PC-9 (cell line): ENCODE results near the gene TMEM163. TPM values are rescaled to one million over a fixed set of nuclear protein-coding genes. Genes with fewer than 3 reads are reported as not detected.

Source experiments
- BruUV-seq: library from RNA; stranded (reverse); fragments of 400-500 nt; replicated peaks from 2 replicates; lab custom pipeline; 2021; lab: Mats Ljungman, UMichigan
- CTCF ChIA-PET: fragments of 300-600 bp; sonication (Branson Sonifier 250); formaldehyde crosslinking; loops from one replicate; lab custom pipeline; 2022; ENCODE audit warnings: antibody characterized with exemption; lab: Charles Lee
- POLR2A ChIA-PET: fragments of 300-600 bp; sonication (Branson Sonifier 250); formaldehyde crosslinking; loops from one replicate; lab custom pipeline; 2022; ENCODE audit warnings: antibody characterized with exemption; ENCODE audit not compliant: unreplicated experiment; lab: Charles Lee
- DNase-seq, 2 experiments: peaks; one replicate each; pipeline versions ENCODE4 v3.0.0 to v3.0.0-alpha.2; 2015 to 2022; ENCODE audit warnings: mixed read lengths in 1 of 2
- H2AFZ ChIP-seq: fragments of 200-600 bp; sonication (generic); 2 replicates; pipeline ENCODE4 v1.8.1; 2017; ENCODE audit warnings: antibody characterized with exemption
- H3F3A ChIP-seq: fragments of 200-600 bp; sonication (generic); 2 replicates; pipeline ENCODE4 v1.8.1; 2017; ENCODE audit warnings: antibody characterized with exemption, mild to moderate bottlenecking, low read depth; ENCODE audit not compliant: insufficient read depth
- H3K27ac ChIP-seq: fragments of 200-600 bp; sonication (generic); 2 replicates; pipeline ENCODE4 v1.6.1; 2016; ENCODE audit warnings: mixed run types
- H3K27me3 ChIP-seq: fragments of 200-600 bp; sonication (generic); 2 replicates; pipeline ENCODE4 v1.6.1; 2016; ENCODE audit warnings: low read depth, mixed run types; ENCODE audit not compliant: insufficient read depth
- H3K36me3 ChIP-seq: fragments of 200-600 bp; sonication (generic); 2 replicates; pipeline ENCODE4 v1.6.1; 2016; ENCODE audit warnings: low read depth, mixed run types
- H3K4me1 ChIP-seq: fragments of 200-600 bp; sonication (generic); replicated peaks from 2 replicates; pipeline ENCODE4 v1.6.1; 2016; ENCODE audit warnings: mixed run types; ENCODE audit not compliant: insufficient read depth
- H3K4me2 ChIP-seq: fragments of 200-600 bp; sonication (generic); 2 replicates; pipeline ENCODE4 v1.6.1; 2017; ENCODE audit warnings: mixed run types
- H3K4me3 ChIP-seq: fragments of 200-600 bp; sonication (generic); 2 replicates; pipeline ENCODE4 v1.6.1; 2016; ENCODE audit warnings: mixed run types
- H3K79me2 ChIP-seq: fragments of 200-600 bp; sonication (generic); 2 replicates; pipeline ENCODE4 v1.6.1; 2017; ENCODE audit warnings: low read depth, mixed run types
- H3K9me2 ChIP-seq: fragments of 200-600 bp; sonication (generic); 2 replicates; pipeline ENCODE4 v1.8.1; 2017; ENCODE audit warnings: mild to moderate bottlenecking; ENCODE audit not compliant: insufficient read depth
- H3K9me3 ChIP-seq: fragments of 200-600 bp; sonication (generic); 2 replicates; pipeline ENCODE4 v1.8.1; 2016; ENCODE audit warnings: low read depth; ENCODE audit not compliant: insufficient read depth
- H4K20me1 ChIP-seq: fragments of 200-600 bp; sonication (generic); 2 replicates; pipeline ENCODE4 v1.8.1; 2017; ENCODE audit not compliant: insufficient read depth
- EZH2 ChIP-seq: fragments of 200-600 bp; sonication (generic); IDR thresholded peaks from 2 replicates; pipeline ENCODE4 v1.8.0; 2017; ENCODE audit warnings: antibody characterized with exemption, low read depth
- intact Hi-C: fragments of 100-400 bp; cut with micrococcal nuclease; formaldehyde crosslinking; loops from one replicate; pipeline ENCODE4 v1.10.0; 2022; ENCODE audit not compliant: unreplicated experiment
- total RNA-seq: library from RNA; stranded (reverse); gene quantifications from 2 replicates; pipeline ENCODE4 v1.2.3, GENCODE V29; 2021
- TF ChIP-seq, protein P1 (sequence below): fragments of 200-600 bp; sonication (generic); conservative IDR thresholded peaks from 2 replicates; pipeline ENCODE4 v1.6.1; 2017; ENCODE audit warnings: mixed run types, antibody characterized with exemption, mild to moderate bottlenecking, moderate library complexity

TMEM163 gene
- total RNA-seq, 1 experiment from 2014 or later = 1.4 TPM

DNA sequence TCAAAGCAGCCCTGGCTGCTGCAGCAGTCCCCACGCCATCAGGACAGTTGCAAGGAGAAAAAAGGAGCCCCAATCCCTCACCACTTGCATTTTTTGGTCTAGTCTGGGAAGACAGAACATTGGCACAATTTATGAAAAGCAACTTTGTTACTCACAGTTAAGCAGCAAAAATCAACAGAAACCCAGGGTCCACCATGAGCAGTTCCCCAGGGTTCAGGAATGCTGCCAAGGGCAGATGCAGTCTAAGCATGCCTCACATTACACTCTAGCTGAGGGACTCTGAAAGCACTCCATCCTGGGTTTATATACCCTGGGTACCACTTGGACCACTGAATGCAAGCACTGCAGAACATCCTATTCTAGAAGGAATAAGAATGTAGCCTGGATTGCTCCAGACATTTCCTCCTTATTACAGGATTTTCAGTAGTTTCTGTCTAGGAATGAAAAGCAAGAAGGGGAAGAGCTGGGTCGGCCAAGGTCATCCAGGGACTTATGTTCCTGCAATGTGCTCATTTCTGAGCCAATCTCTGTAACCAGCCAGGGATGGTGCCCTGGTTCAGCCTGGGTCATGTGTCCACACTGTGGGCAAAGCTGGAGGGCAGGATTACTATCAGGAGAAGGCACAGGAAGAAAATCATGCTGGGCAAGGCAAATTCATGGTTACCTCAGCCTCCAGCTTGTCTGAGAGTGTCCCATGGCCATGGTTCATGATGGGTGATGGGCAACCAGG lies 19.5 kb upstream of the TMEM163 start:
- no peaks in the 10 kb centered on the region for H3K27me3 ChIP-seq
- no peaks in the 10 kb centered on the region; the same call in 1 of the 2 replicates for H3K9me2 ChIP-seq
- H3K27ac ChIP-seq = no peak overlapping the region
- H3K9me3 ChIP-seq = no peaks in the 10 kb centered on the region
- no peak for TF ChIP-seq EZH2
- TF ChIP-seq, protein P1, sequence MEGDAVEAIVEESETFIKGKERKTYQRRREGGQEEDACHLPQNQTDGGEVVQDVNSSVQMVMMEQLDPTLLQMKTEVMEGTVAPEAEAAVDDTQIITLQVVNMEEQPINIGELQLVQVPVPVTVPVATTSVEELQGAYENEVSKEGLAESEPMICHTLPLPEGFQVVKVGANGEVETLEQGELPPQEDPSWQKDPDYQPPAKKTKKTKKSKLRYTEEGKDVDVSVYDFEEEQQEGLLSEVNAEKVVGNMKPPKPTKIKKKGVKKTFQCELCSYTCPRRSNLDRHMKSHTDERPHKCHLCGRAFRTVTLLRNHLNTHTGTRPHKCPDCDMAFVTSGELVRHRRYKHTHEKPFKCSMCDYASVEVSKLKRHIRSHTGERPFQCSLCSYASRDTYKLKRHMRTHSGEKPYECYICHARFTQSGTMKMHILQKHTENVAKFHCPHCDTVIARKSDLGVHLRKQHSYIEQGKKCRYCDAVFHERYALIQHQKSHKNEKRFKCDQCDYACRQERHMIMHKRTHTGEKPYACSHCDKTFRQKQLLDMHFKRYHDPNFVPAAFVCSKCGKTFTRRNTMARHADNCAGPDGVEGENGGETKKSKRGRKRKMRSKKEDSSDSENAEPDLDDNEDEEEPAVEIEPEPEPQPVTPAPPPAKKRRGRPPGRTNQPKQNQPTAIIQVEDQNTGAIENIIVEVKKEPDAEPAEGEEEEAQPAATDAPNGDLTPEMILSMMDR = no peak
- no peaks in the 10 kb centered on the region for H3K79me2 ChIP-seq
- H3K4me2 ChIP-seq = peak overlapping the region; percentile 35; the same call in 1 of the 2 replicates
- H2AFZ ChIP-seq = no peak overlapping the region
- ChIA-PET POLR2A (interaction anchor here (0.5 kb wide), 1 partner anchor 35 kb away, joined by 4 read pairs; no protein-coding TSS in a partner anchor), CTCF (no interaction called here)
- H3K36me3 ChIP-seq = no peaks in the 10 kb centered on the region
- no peaks in the 10 kb centered on the region for H4K20me1 ChIP-seq
- no TSS peak for BruUV-seq
- H3F3A ChIP-seq = no peaks in the 10 kb centered on the region
- peaks cover 31% of the 10 kb centered on the region for H3K4me1 ChIP-seq
- DNase-seq = no peak
- intact Hi-C loops = loop anchor here (5.0 kb wide), 2 partner anchors 34 to 56 kb away; no protein-coding TSS in a partner anchor
- H3K4me3 ChIP-seq = no peak overlapping the region

DNA sequence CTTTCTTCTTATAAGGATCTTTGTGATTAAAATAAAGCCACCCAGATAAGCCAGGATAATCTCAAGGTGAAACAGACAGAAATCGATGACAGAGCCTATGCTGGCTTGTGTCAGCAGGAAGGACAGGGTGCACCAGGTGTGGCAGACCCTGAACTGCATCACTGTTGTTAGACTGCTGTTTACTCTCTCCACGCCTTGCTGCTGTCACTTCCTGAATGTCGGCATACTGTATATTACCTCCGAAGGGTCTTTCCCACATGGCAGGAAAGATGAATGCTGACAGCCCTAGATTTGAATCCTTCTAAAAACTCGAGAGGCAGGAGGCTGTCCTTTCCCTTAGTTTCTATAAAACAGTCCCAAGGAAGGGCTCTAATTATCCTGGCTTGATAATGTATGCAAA lies 18.9 kb upstream of the TMEM163 start:
- DNase-seq = no peak
- TF ChIP-seq, protein P1 = no peak
- TF ChIP-seq EZH2 = no peak

DNA sequence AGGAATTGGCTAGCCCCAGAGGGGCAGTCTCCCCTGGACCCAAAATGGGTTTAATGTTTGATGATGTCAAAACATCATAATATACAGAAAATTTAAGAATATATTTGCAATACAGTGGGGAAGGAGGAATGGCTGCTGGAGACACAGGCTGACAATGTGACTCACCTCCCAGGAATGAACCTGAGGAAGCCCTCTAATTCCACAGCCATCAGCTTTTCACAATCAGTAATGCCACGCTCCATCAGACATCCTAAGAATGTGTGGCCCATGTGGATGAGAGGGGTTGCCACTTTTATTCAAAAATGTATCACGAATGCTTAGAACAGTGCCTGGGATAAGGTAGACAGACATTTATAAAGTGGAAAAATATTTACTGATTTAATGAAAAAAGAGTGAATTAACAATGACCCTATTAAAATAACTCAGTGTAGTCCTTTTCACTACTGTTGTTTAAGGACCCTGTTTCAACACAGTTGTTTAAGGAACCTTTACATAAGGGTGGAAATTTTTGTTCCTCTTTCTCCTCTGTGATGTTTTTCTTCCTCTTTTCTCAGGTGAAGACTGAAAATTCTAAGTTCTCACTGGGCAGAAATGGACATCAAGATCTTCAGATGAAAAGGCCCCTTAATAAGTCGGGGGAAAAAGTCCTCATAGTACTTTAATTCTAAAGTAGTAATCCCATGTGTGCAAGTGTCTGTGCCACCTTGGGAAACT lies 17.5 kb upstream of the TMEM163 start:
- CTCF ChIA-PET = no interaction called here
- BruUV-seq = no TSS peak
- peak; percentile 66 to 78 for DNase-seq
- H3K4me1 ChIP-seq = peaks cover 31% of the 10 kb centered on the region
- H3F3A ChIP-seq = no peaks in the 10 kb centered on the region
- no peaks in the 10 kb centered on the region for H4K20me1 ChIP-seq
- no peaks in the 10 kb centered on the region; the same call in 1 of the 2 replicates for H3K9me2 ChIP-seq
- no peak overlapping the region for H2AFZ ChIP-seq
- no peaks in the 10 kb centered on the region for H3K27me3 ChIP-seq
- POLR2A ChIA-PET = no interaction called here
- H3K36me3 ChIP-seq = no peaks in the 10 kb centered on the region
- no peak overlapping the region for H3K27ac ChIP-seq
- H3K4me2 ChIP-seq = 0 out of 2 replicates have a peak overlapping the region, but pooled peaks have one; percentile 5
- H3K79me2 ChIP-seq = no peaks in the 10 kb centered on the region
- no peaks in the 10 kb centered on the region for H3K9me3 ChIP-seq
- TF ChIP-seq EZH2 = no peak
- TF ChIP-seq, protein P1 = no peak
- no peak overlapping the region for H3K4me3 ChIP-seq
- intact Hi-C loops = loop anchor here (5.0 kb wide), 2 partner anchors 36 to 54 kb away; no protein-coding TSS in a partner anchor

More for the DNA sequence above, 18.9 kb upstream of the TMEM163 start:
- Histone ChIP-seq H3F3A (no peaks in the 10 kb centered on the region), H3K9me2 (no peaks in the 10 kb centered on the region; the same call in 1 of the 2 replicates), H2AFZ (no peak overlapping the region), H3K79me2 (no peaks in the 10 kb centered on the region), H3K36me3 (no peaks in the 10 kb centered on the region), H3K27ac (no peak overlapping the region), H3K4me2 (peak overlapping the region; percentile 35), H4K20me1 (no peaks in the 10 kb centered on the region), H3K4me3 (no peak overlapping the region), H3K27me3 (no peaks in the 10 kb centered on the region), H3K4me1 (peaks cover 31% of the 10 kb centered on the region), H3K9me3 (no peaks in the 10 kb centered on the region)
- intact Hi-C loops = loop anchor here (5.0 kb wide), 2 partner anchors 35 to 55 kb away; no protein-coding TSS in a partner anchor
- CTCF ChIA-PET = no interaction called here
- no TSS peak for BruUV-seq
- POLR2A ChIA-PET = no interaction called here
